HepG2 (cell line): ENCODE results near the gene ITM2B.

Source experiments
- BRCA1 ChIP-seq: sonication (generic); formaldehyde crosslinking; IDR thresholded peaks from 2 replicates; pipeline ENCODE4 v1.4.0; 2020; ENCODE audit warnings: missing genetic modification reagents
- ELF4 ChIP-seq: sonication (generic); formaldehyde crosslinking; IDR thresholded peaks from 2 replicates; pipeline ENCODE4 v1.5.0; 2020; ENCODE audit warnings: missing genetic modification reagents, mild to moderate bottlenecking, moderate library complexity, borderline replicate concordance
- HDAC6 ChIP-seq: fragments of 200-600 bp; sonication (generic); IDR thresholded peaks from 2 replicates; pipeline ENCODE4 v1.7.0; 2017; ENCODE audit warnings: mild to moderate bottlenecking, antibody characterized with exemption, low read length, low read depth
- KLF9 ChIP-seq: IDR thresholded peaks from 2 replicates; pipeline ENCODE4 v1.6.1; 2016; ENCODE audit warnings: low read depth
- MAZ ChIP-seq, 2 experiments: sonication (generic) in 1 of 2; formaldehyde crosslinking in 1 of 2; IDR thresholded peaks; 2 replicates each; pipeline versions ENCODE4 v1.5.0 to v1.6.1; 2012 to 2020; ENCODE audit warnings: low read depth in 2 of 2, mild to moderate bottlenecking in 2 of 2, borderline replicate concordance in 1 of 2, improper control_type of control experiment in 1 of 2, low read length in 1 of 2, missing genetic modification reagents in 1 of 2, moderate library complexity in 1 of 2
- POLR2AphosphoS5 ChIP-seq: IDR thresholded peaks from 2 replicates; pipeline ENCODE4 v1.6.1; 2012; ENCODE audit warnings: low read depth, low read length
- PRPF4 ChIP-seq: fragments of 200-400 bp; formaldehyde crosslinking; IDR thresholded peaks from 2 replicates; pipeline ENCODE4 v1.6.1; 2016; ENCODE audit warnings: low read length, low read depth; ENCODE audit not compliant: poor library complexity, severe bottlenecking
- USF2 ChIP-seq, 2 experiments: sonication (generic) in 1 of 2; formaldehyde crosslinking in 1 of 2; IDR thresholded peaks; 2 replicates each; pipeline versions ENCODE4 v1.5.1 to v1.6.1; 2011 to 2020; ENCODE audit warnings: borderline replicate concordance in 1 of 2, low read depth in 1 of 2, low read length in 1 of 2, mild to moderate bottlenecking in 1 of 2, missing genetic modification reagents in 1 of 2, moderate library complexity in 1 of 2
- ZNF253 ChIP-seq: sonication (generic); formaldehyde crosslinking; IDR thresholded peaks from 2 replicates; pipeline ENCODE4 v1.8.0; 2022; ENCODE audit warnings: mild to moderate bottlenecking, missing genetic modification reagents, borderline replicate concordance
- ZNF274 ChIP-seq: sonication (generic); formaldehyde crosslinking; IDR thresholded peaks from 2 replicates; pipeline ENCODE4 v1.5.1; 2020; ENCODE audit warnings: mild to moderate bottlenecking, missing genetic modification reagents
- ZNF703 ChIP-seq: sonication (generic); formaldehyde crosslinking; IDR thresholded peaks from 2 replicates; pipeline ENCODE4 v1.5.1; 2020; ENCODE audit warnings: missing genetic modification reagents, mild to moderate bottlenecking, moderate library complexity, borderline replicate concordance
- TF ChIP-seq, protein P1 (sequence below): sonication (generic); formaldehyde crosslinking; IDR thresholded peaks from 2 replicates; pipeline ENCODE4 v1.8.1; 2023; ENCODE audit warnings: missing genetic modification reagents, inconsistent platforms, borderline replicate concordance
- TF ChIP-seq, protein P2 (sequence below): sonication (generic); formaldehyde crosslinking; IDR thresholded peaks from 2 replicates; pipeline ENCODE4 v1.5.0; 2020; ENCODE audit warnings: mild to moderate bottlenecking, missing genetic modification reagents, moderate library complexity

DNA sequence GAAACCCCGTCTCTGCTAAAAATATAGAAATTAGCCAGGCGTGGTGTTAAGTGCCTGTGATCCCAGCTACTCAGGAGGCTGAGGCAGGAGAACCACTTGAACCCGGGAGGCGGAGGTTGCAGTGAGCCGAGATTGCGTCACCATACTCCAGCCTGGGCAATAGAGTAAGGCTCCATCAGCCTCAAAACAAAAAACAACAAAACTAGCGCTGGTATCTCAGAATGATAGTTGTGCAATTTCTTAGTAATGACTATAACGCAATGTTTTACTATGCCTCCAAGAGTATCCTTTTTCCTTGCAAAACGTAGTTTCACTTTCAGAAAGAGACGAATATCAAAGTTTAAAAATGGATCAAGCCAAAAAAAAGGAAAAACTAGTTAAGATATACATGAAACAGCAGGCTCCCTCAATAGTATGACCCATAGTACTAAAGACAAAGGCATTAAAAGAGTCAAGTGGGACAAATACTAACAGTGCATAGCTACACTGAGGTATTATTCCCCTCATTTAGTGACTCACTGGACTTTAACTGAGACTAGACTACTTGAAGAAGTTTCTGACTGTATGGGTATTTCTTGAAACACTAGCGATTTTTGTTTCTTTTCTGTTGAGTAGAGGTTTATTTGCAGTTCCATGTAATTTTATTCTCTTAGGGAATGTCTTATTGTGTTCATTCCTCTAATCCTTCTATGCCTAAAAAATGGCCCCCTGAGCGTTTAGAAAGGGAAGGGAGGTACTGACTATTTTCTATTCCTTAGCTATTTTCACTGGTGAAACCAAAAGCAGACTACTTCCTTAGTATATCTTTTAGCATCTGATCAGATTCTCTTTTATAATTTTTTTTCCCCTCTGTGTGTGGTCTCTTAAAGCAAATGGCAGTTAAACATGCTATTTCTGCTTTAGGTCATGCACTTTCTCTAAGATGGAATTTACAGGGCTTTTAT, 10.4 kb upstream of the ITM2B start:
- TF ChIP-seq ZNF274 (CRISPR knock-in tag) (no peak), USF2 (IDR thresholded peaks at IDR 0.05; ENCODE audit: low read depth, low read length) (no peak), USF2 (CRISPR knock-in tag; IDR thresholded peaks at IDR 0.05; ENCODE audit: borderline replicate concordance) (no peak), PRPF4 (no peak), POLR2AphosphoS5 (no peak), MAZ (IDR thresholded peaks at IDR 0.05; ENCODE audit: borderline replicate concordance, low read depth, low read length) (no peak), MAZ (CRISPR knock-in tag; IDR thresholded peaks at IDR 0.05; ENCODE audit: low read depth) (no peak), KLF9 (CRISPR knock-in tag) (no peak), ZNF253 (CRISPR knock-in tag) (no peak), ELF4 (CRISPR knock-in tag) (no peak), ZNF703 (CRISPR knock-in tag) (no peak), BRCA1 (CRISPR knock-in tag) (no peak), HDAC6 (no peak)
- TF ChIP-seq, protein P1, sequence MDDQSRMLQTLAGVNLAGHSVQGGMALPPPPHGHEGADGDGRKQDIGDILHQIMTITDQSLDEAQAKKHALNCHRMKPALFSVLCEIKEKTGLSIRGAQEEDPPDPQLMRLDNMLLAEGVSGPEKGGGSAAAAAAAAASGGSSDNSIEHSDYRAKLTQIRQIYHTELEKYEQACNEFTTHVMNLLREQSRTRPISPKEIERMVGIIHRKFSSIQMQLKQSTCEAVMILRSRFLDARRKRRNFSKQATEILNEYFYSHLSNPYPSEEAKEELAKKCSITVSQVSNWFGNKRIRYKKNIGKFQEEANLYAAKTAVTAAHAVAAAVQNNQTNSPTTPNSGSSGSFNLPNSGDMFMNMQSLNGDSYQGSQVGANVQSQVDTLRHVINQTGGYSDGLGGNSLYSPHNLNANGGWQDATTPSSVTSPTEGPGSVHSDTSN (CRISPR knock-in tag) = no peak
- TF ChIP-seq, protein P2, sequence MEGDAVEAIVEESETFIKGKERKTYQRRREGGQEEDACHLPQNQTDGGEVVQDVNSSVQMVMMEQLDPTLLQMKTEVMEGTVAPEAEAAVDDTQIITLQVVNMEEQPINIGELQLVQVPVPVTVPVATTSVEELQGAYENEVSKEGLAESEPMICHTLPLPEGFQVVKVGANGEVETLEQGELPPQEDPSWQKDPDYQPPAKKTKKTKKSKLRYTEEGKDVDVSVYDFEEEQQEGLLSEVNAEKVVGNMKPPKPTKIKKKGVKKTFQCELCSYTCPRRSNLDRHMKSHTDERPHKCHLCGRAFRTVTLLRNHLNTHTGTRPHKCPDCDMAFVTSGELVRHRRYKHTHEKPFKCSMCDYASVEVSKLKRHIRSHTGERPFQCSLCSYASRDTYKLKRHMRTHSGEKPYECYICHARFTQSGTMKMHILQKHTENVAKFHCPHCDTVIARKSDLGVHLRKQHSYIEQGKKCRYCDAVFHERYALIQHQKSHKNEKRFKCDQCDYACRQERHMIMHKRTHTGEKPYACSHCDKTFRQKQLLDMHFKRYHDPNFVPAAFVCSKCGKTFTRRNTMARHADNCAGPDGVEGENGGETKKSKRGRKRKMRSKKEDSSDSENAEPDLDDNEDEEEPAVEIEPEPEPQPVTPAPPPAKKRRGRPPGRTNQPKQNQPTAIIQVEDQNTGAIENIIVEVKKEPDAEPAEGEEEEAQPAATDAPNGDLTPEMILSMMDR (CRISPR knock-in tag) = no peak
